GM12878 (cell line): ENCODE data around the gene FIBCD1. TPM values are rescaled to one million over a fixed set of nuclear protein-coding genes. Genes with fewer than 3 reads are reported as not detected.

ENCODE experiments used
- ATAC-seq: fragments of 200-7000 bp; cut with Tn5 transposase; 3 replicates; pipeline ENCODE4 v1.9.1; 2020; ENCODE audit warnings: mild to moderate bottlenecking, moderate library complexity
- BruUV-seq: library from RNA; stranded (reverse); fragments of 400-500 nt; replicated peaks from 2 replicates; lab custom pipeline; 2021; lab: Mats Ljungman, UMichigan
- CTCF ChIA-PET: fragments of 300-600 bp; sonication (Branson Sonifier 250); formaldehyde crosslinking; extraction: SDS; loops from one replicate; lab custom pipeline; 2021; ENCODE audit warnings: inconsistent platforms; lab: Yijun Ruan, JAX
- POLR2A ChIA-PET: fragments of 350-600 bp; formaldehyde crosslinking; extraction: SDS; loops from one replicate; lab custom pipeline; 2021; ENCODE audit warnings: inconsistent platforms; lab: Charles Lee
- RAD21 ChIA-PET: fragments of 300-600 bp; sonication (Branson Sonifier 250); formaldehyde crosslinking; loops from one replicate; lab custom pipeline; 2023; ENCODE audit warnings: antibody characterized with exemption; ENCODE audit not compliant: unreplicated experiment; lab: Charles Lee
- SMC1A ChIA-PET: fragments of 300-600 bp; sonication (Branson Sonifier 250); formaldehyde crosslinking; loops from one replicate; lab custom pipeline; 2023; ENCODE audit not compliant: unreplicated experiment, uncharacterized antibody; lab: Charles Lee
- DNase-seq: peaks from one replicate; pipeline ENCODE4 v3.0.0-alpha.2; 2011; ENCODE audit warnings: low read depth, low spot score
- FAIRE-seq: peaks from 3 replicates; lab custom pipeline; 2011; peaks lifted over from hg19 to GRCh38; lab: Jason Lieb, UNC
- H2AFZ ChIP-seq: 2 replicates; pipeline ENCODE4 v1.6.0; 2011; ENCODE audit warnings: low read depth, low read length, control low read depth; ENCODE audit not compliant: control insufficient read depth
- H3K27ac ChIP-seq: 2 replicates; pipeline ENCODE4 v1.5.1; 2011; ENCODE audit warnings: control low read depth; ENCODE audit not compliant: control insufficient read depth, insufficient read depth
- H3K27me3 ChIP-seq, 2 experiments: replicated peaks in 1 of 2; 2 replicates each; pipeline versions ENCODE4 v1.6.0 to v1.6.1; 2011; ENCODE audit warnings: low read length in 1 of 2; ENCODE audit not compliant: control insufficient read depth in 2 of 2, insufficient read depth in 2 of 2
- H3K36me3 ChIP-seq, 2 experiments: 2 replicates each; pipeline ENCODE4 v1.5.1; 2011; ENCODE audit warnings: low read length in 1 of 2; ENCODE audit not compliant: control insufficient read depth in 2 of 2, insufficient read depth in 2 of 2
- H3K4me1 ChIP-seq: 2 replicates; pipeline ENCODE4 v1.6.1; 2011; ENCODE audit warnings: mild to moderate bottlenecking, low read length, moderate library complexity, mixed read lengths; ENCODE audit not compliant: control insufficient read depth, insufficient read depth
- H3K4me2 ChIP-seq: 2 replicates; pipeline ENCODE4 v1.6.0; 2011; ENCODE audit warnings: control low read depth; ENCODE audit not compliant: control insufficient read depth, insufficient read depth
- H3K4me3 ChIP-seq: fragments of 200-600 bp; sonication (generic); 2 replicates; pipeline ENCODE4 v1.5.1; 2016
- H3K79me2 ChIP-seq: 2 replicates; pipeline ENCODE4 v1.6.0; 2011; ENCODE audit warnings: low read length; ENCODE audit not compliant: control insufficient read depth, insufficient read depth
- H3K9ac ChIP-seq: 2 replicates; pipeline ENCODE4 v1.8.0; 2011; ENCODE audit warnings: low read length, control low read depth, mixed read lengths; ENCODE audit not compliant: control insufficient read depth, insufficient read depth
- H3K9me3 ChIP-seq: replicated peaks from 3 replicates; pipeline ENCODE4 v1.5.1; 2011; ENCODE audit warnings: mild to moderate bottlenecking, low read length; ENCODE audit not compliant: control insufficient read depth, insufficient read depth
- H4K20me1 ChIP-seq: 2 replicates; pipeline ENCODE4 v1.6.0; 2011; ENCODE audit not compliant: control insufficient read depth, insufficient read depth
- BCL11A ChIP-seq: IDR thresholded peaks from 2 replicates; pipeline ENCODE4 v1.6.1; 2011; ENCODE audit warnings: low read depth, low read length
- BCL3 ChIP-seq: IDR thresholded peaks from 2 replicates; pipeline ENCODE4 v1.6.1; 2011; ENCODE audit warnings: borderline replicate concordance, low read depth, mild to moderate bottlenecking, moderate library complexity, low read length; ENCODE audit not compliant: insufficient read depth, poor library complexity, severe bottlenecking
- CREB1 ChIP-seq: IDR thresholded peaks from 2 replicates; pipeline ENCODE4 v1.6.1; 2012; ENCODE audit warnings: low read depth, mild to moderate bottlenecking, inconsistent platforms
- FOS ChIP-seq: IDR thresholded peaks from 3 replicates; pipeline ENCODE4 v1.6.1; 2011; ENCODE audit warnings: borderline replicate concordance; ENCODE audit not compliant: insufficient read length; ENCODE audit errors: extremely low read depth
- HCFC1 ChIP-seq: fragments of 150-350 bp; IDR thresholded peaks from 2 replicates; pipeline ENCODE4 v1.6.1; 2014; ENCODE audit warnings: low read length
- HDAC2 ChIP-seq: fragments of 200-600 bp; sonication (generic); IDR thresholded peaks from 2 replicates; pipeline ENCODE4 v1.6.1; 2017
- MEF2A ChIP-seq: IDR thresholded peaks from 2 replicates; pipeline ENCODE4 v1.6.1; 2011; ENCODE audit warnings: low read depth, mild to moderate bottlenecking, low read length, moderate library complexity; ENCODE audit not compliant: insufficient read depth
- NFIC ChIP-seq: IDR thresholded peaks from 2 replicates; pipeline ENCODE4 v1.6.1; 2012; ENCODE audit warnings: low read depth, mild to moderate bottlenecking, inconsistent platforms, low read length, moderate library complexity
- NR2F1 ChIP-seq: fragments of 450-650 bp; conservative IDR thresholded peaks from 2 replicates; pipeline ENCODE4 v1.6.1; 2017; ENCODE audit warnings: mild to moderate bottlenecking
- POLR2A ChIP-seq: IDR thresholded peaks from 2 replicates; pipeline ENCODE4 v1.6.1; 2011; ENCODE audit warnings: low read depth, mild to moderate bottlenecking, low read length
- SMC3 ChIP-seq: IDR thresholded peaks from 2 replicates; pipeline ENCODE4 v1.6.1; 2011; ENCODE audit warnings: low read length, improper control_type of control experiment, borderline replicate concordance
- SP1 ChIP-seq: IDR thresholded peaks from one replicate; pipeline ENCODE4 v1.6.1; 2011; ENCODE audit warnings: low read depth, low read length
- TARDBP ChIP-seq: IDR thresholded peaks from 2 replicates; pipeline ENCODE4 v1.6.1; 2016; ENCODE audit warnings: borderline replicate concordance
- ZBTB11 ChIP-seq: fragments of 450-650 bp; formaldehyde crosslinking; IDR thresholded peaks from 2 replicates; pipeline ENCODE4 v1.5.0; 2022; ENCODE audit warnings: mild to moderate bottlenecking, missing genetic modification characterization
- ZNF687 ChIP-seq: fragments of 450-650 bp; IDR thresholded peaks from 2 replicates; pipeline ENCODE4 v1.6.1; 2017; ENCODE audit warnings: mild to moderate bottlenecking, moderate library complexity
- whole genome bisulfite sequencing: methylation state at CpG from one replicate; pipeline ENCODE4 v1.1.6; 2016; ENCODE audit warnings: low lambda C conversion rate; ENCODE audit not compliant: insufficient replicate concordance, insufficient coverage; ENCODE audit errors: missing lambda C conversion rate; 5-methylcytosine and 5-hydroxymethylcytosine counted together
- in situ Hi-C: fragments of 300-500 bp; cut with MboI; formaldehyde crosslinking; loops from 9 replicates; pipeline ENCODE4 v1.14.3; 2018; ENCODE audit warnings: mixed read lengths
- intact Hi-C: fragments of 100-400 bp; cut with micrococcal nuclease; formaldehyde crosslinking; loops from one replicate; pipeline ENCODE4 v1.14.2; 2022; ENCODE audit not compliant: unreplicated experiment
- polyA plus RNA-seq, 11 experiments: library from polyadenylated mRNA; depleted of rRNA in 4 of 11; unstranded in 6 of 11; stranded (reverse) in 5 of 11; fragments of >200 nt; fragmentation: Nextera tagmentation in 4 of 11; fragmentation: Illumina TruSeq in 1 of 11; extraction: Ambion mirVana in 4 of 11; extraction: Trizol in 1 of 11; gene quantifications; 1 replicate in 1 of 11; 2 replicates in 10 of 11; pipeline versions ENCODE4 v1.2.1 to v1.2.3, GENCODE V29; 2011 to 2016; ENCODE audit warnings: inconsistent platforms in 2 of 11, missing spikeins in 2 of 11, low read depth in 1 of 11
- total RNA-seq, 4 experiments: library from RNA; depleted of rRNA in 3 of 4; stranded (reverse); fragments of >200 nt in 3 of 4; fragmentation: Illumina TruSeq in 1 of 4; extraction: Trizol in 1 of 4; gene quantifications; 2 replicates each; pipeline versions ENCODE4 v1.2.1 to v1.2.3, GENCODE V29; 2013 to 2021
- TF ChIP-seq, protein P1 (sequence below): fragments of 450-650 bp; IDR thresholded peaks from 2 replicates; pipeline ENCODE4 v1.6.1; 2017; ENCODE audit warnings: mild to moderate bottlenecking

FIBCD1 gene
- total and polyA plus RNA-seq, 10 of the 15 experiments (the other 5 are each of a cell fraction or from before 2014, with no cell fraction given): 0.04 to 0.95 (median 0.25) TPM; not detected in 6

GRCh38 chr9:130985029-130985428, 46.0 kb upstream of the FIBCD1 start:
- ATAC-seq (no peak), FAIRE-seq (no peak)
- BruUV-seq: no TSS peak

More at GRCh38 chr9:130985029-130985428, 46.0 kb upstream of the FIBCD1 start:
- H3K36me3 ChIP-seq: no peaks in the 10 kb centered on the region
- H3K9ac ChIP-seq: no peak overlapping the region
- H3K4me1 ChIP-seq: no peaks in the 10 kb centered on the region
- H3K9me3 ChIP-seq: no peaks in the 10 kb centered on the region
- no peaks in the 10 kb centered on the region for H4K20me1 ChIP-seq
- H3K79me2 ChIP-seq: no peaks in the 10 kb centered on the region
- H3K4me2 ChIP-seq: no peak overlapping the region
- no peak overlapping the region for H2AFZ ChIP-seq
- ChIA-PET CTCF (no interaction called here), SMC1A (no interaction called here), RAD21 (no interaction called here), POLR2A (no interaction called here)
- no peaks in the 10 kb centered on the region; a peak in 2 of 4 replicates for H3K27me3 ChIP-seq
- in situ Hi-C loops: no loop called here
- TF ChIP-seq CREB1 (no peak), BCL3 (no peak), HDAC2 (no peak), POLR2A (no peak), SP1 (no peak), NFIC (no peak), FOS (no peak), HCFC1 (no peak), ZNF687 (no peak), NR2F1 (no peak), BCL11A (no peak), SMC3 (no peak), TARDBP (no peak), ZBTB11 (CRISPR knock-in tag) (no peak), MEF2A (no peak)
- TF ChIP-seq, protein P1, sequence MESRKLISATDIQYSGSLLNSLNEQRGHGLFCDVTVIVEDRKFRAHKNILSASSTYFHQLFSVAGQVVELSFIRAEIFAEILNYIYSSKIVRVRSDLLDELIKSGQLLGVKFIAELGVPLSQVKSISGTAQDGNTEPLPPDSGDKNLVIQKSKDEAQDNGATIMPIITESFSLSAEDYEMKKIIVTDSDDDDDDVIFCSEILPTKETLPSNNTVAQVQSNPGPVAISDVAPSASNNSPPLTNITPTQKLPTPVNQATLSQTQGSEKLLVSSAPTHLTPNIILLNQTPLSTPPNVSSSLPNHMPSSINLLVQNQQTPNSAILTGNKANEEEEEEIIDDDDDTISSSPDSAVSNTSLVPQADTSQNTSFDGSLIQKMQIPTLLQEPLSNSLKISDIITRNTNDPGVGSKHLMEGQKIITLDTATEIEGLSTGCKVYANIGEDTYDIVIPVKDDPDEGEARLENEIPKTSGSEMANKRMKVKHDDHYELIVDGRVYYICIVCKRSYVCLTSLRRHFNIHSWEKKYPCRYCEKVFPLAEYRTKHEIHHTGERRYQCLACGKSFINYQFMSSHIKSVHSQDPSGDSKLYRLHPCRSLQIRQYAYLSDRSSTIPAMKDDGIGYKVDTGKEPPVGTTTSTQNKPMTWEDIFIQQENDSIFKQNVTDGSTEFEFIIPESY: no peak
- TF ChIP-seq, all 136 proteins: peak for 0
- WGBS: 17% methylated on average over 6 of the region's 6 CpGs
- DNase-seq: no peak
- intact Hi-C loops: no loop called here
- H3K4me3 ChIP-seq: no peak overlapping the region
- no peak overlapping the region for H3K27ac ChIP-seq
